Naive thymus-derived CD8-positive, alpha-beta T cell (primary cell): ENCODE data around the gene THSD4. TPM values are rescaled to one million over a fixed set of nuclear protein-coding genes. Genes with fewer than 3 reads are reported as not detected.

Experiments used
- ATAC-seq, 2 donors: fragments of 150-1000 bp; cut with Tn5 transposase in 1 of 2; sonication (Bioruptor Pico), chemical (Tn5 transposase) in 1 of 2; 1 replicate in 1 of 2; 2 replicates in 1 of 2; pipeline ENCODE4 v1.10.0; 2021; ENCODE audit warnings: mild to moderate bottlenecking in 2 of 2, moderate library complexity in 2 of 2
- POLR2A ChIA-PET: fragments of 350-600 bp; sonication (Branson Sonifier 250); formaldehyde crosslinking; loops from one replicate; lab custom pipeline; 2021; ENCODE audit warnings: antibody characterized with exemption; lab: Charles Lee
- DNase-seq, 10 donors: peaks; one replicate each; pipeline versions ENCODE4 v3.0.0 to v3.0.0-alpha.2; 2020 to 2022
- H3K27ac Mint-ChIP-seq, 10 donors: one replicate each; pipeline ENCODE4 v1.8.0; 2020 to 2022; ENCODE audit warnings: mild to moderate bottlenecking in 10 of 10, mixed read lengths in 10 of 10, moderate library complexity in 4 of 10, inconsistent platforms in 1 of 10
- H3K27me3 Mint-ChIP-seq, 5 donors: one replicate each; pipeline ENCODE4 v1.8.0; 2021 to 2022; ENCODE audit warnings: mixed read lengths in 5 of 5
- H3K36me3 Mint-ChIP-seq, 3 donors: one replicate each; pipeline ENCODE4 v1.8.0; 2020 to 2022; ENCODE audit warnings: mixed read lengths in 3 of 3, mild to moderate bottlenecking in 2 of 3, inconsistent platforms in 1 of 3
- H3K4me1 Mint-ChIP-seq, 4 donors: one replicate each; pipeline ENCODE4 v1.8.0; 2021 to 2022; ENCODE audit warnings: mixed read lengths in 4 of 4
- H3K4me3 Mint-ChIP-seq, 10 donors: one replicate each; pipeline ENCODE4 v1.8.0; 2020 to 2022; ENCODE audit warnings: mild to moderate bottlenecking in 10 of 10, mixed read lengths in 10 of 10, moderate library complexity in 6 of 10, inconsistent platforms in 1 of 10
- H3K9me3 Mint-ChIP-seq, 9 donors: one replicate each; pipeline ENCODE4 v1.8.0; 2020 to 2022; ENCODE audit warnings: mixed read lengths in 9 of 9, mild to moderate bottlenecking in 3 of 9, inconsistent platforms in 1 of 9, moderate library complexity in 1 of 9
- polyA plus RNA-seq, 3 donors: library from polyadenylated mRNA; unstranded; fragments of 300-500 nt; fragmentation: Illumina TruSeq; gene quantifications; one replicate each; pipeline ENCODE4 v1.2.3, GENCODE V29; 2021
- total RNA-seq, 8 experiments: library from RNA in 2 of 8; stranded (reverse) in 2 of 8; gene quantifications; one replicate each; pipeline ENCODE4 v1.2.3 and lab custom pipeline; 2021 to 2026

Gene THSD4
- total and polyA plus RNA-seq, 5 experiments from 2014 or later, result not detected

GRCh38 chr15:71476823-71477222 is 361.6 kb downstream of the THSD4 start:
- Mint-ChIP-seq H3K4me1 (no peaks in the 10 kb centered on the region), H3K4me3 (no peak overlapping the region), H3K27ac (no peak overlapping the region), H3K9me3 (no peaks in the 10 kb centered on the region), H3K36me3 (no peaks in the 10 kb centered on the region), H3K27me3 (peaks cover 0 to 21% (median 5%) of the 10 kb centered on the region in 5 donors)
- DNase-seq (no peak), ATAC-seq (no peak)
- POLR2A ChIA-PET, result no interaction called here

DNA sequence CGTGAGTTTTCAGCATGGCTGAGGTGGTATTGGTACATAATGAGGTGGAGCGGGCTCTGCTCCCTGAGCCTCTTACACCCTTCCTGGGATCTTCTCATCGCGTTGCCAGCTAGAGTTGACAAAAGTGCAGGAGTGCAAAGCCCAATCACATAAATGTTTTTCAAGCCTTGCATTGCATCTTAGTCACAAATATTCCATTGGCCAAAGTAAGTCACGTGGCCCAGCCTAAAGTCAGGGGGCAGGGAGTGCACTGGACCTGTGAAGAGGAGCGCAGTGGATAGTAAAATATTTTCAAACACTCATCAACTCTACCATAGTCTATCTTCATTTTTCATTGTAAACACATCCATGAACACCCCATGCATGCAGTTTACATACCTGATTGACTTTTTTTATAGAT is 365.3 kb downstream of the THSD4 start:
- no peaks in the 10 kb centered on the region for H3K4me1 Mint-ChIP-seq
- no peaks in the 10 kb centered on the region for H3K36me3 Mint-ChIP-seq
- no peak overlapping the region for H3K27ac Mint-ChIP-seq
- ATAC-seq (no peak), DNase-seq (no peak)
- peaks cover 4 to 19% (median 9%) of the 10 kb centered on the region in 5 donors for H3K27me3 Mint-ChIP-seq
- no peaks in the 10 kb centered on the region for H3K9me3 Mint-ChIP-seq
- POLR2A ChIA-PET, result no interaction called here
- no peak overlapping the region for H3K4me3 Mint-ChIP-seq

DNA sequence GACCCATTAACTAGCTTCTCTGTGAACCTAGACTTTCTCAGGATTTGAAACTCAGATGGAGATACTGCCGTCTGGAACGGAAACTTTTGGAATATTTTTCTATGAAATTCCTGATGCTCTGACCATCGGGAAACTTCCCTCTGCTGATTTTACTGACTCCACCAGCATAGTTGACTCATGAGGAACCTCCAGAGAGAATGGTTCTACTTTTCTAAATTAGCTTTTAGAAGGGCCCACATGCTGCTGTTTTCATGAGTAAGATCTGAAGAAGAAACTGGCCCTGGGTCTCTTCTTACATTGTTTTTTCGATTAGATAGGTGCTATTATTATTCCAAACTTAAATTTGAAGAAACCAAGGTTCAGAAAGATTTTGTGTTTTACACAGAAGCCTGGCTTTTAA is 368.8 kb downstream of the THSD4 start:
- Mint-ChIP-seq H3K9me3 (peaks cover 0 to 3% (median 0%) of the 10 kb centered on the region in 9 donors), H3K36me3 (no peaks in the 10 kb centered on the region)
- DNase-seq, result no peak

DNA sequence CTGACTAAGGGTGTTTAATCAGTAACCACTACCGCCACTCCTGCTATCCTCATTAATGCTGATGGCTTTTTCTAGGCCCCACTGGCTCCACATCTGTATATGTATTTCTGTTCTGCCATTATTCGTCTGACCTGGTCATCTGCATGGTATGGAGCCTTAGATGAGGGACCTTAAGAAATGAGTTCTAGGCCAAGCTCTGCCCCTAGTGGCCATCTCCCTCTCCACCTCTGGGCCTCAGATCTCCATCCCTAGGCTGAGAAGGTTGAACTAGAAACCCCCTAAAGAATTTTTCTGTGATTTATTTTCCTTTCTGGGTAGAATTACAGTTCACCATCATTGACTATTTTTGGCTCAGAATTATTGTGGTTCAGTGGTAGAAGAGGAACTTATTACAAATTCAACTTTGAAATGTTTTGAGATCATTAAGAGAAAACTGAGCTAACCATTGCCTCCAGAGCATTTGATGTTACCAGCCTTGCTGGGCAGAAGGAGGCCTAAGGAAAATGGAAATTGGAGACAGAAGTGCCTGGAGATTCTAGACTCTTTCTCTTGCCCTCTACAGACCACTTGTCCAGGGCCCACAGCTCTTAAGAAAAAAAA is 369.9 kb downstream of the THSD4 start:
- Mint-ChIP-seq H3K27me3 (peaks cover 7 to 14% (median 9%) of the 10 kb centered on the region in 5 donors), H3K4me3 (no peak overlapping the region), H3K9me3 (peaks cover 0 to 3% (median 0%) of the 10 kb centered on the region in 9 donors), H3K36me3 (no peaks in the 10 kb centered on the region), H3K4me1 (no peaks in the 10 kb centered on the region), H3K27ac (no peak overlapping the region)
- DNase-seq (no peak), ATAC-seq (no peak)
- POLR2A ChIA-PET, result no interaction called here

More for the DNA sequence above, 368.8 kb downstream of the THSD4 start:
- no peaks in the 10 kb centered on the region for H3K4me1 Mint-ChIP-seq
- H3K27ac Mint-ChIP-seq, result no peak overlapping the region
- POLR2A ChIA-PET, result no interaction called here
- H3K27me3 Mint-ChIP-seq, result peaks cover 5 to 14% (median 9%) of the 10 kb centered on the region in 5 donors
- H3K4me3 Mint-ChIP-seq, result no peak overlapping the region
- ATAC-seq, result no peak

- Mint-ChIP-seq H3K27ac (no peak overlapping the region), H3K4me1 (no peaks in the 10 kb centered on the region), H3K9me3 (peaks cover 0 to 3% (median 0%) of the 10 kb centered on the region in 9 donors), H3K36me3 (no peaks in the 10 kb centered on the region), H3K4me3 (no peak overlapping the region), H3K27me3 (peaks cover 0 to 11% (median 10%) of the 10 kb centered on the region in 5 donors)
- no peak for ATAC-seq
- DNase-seq, result no peak
- POLR2A ChIA-PET, result no interaction called here
Observed at GRCh38 chr15:71489570-71489969, 374.3 kb downstream of the THSD4 start.

- ATAC-seq, result no peak
- no peak overlapping the region for H3K27ac Mint-ChIP-seq
Observed at GRCh38 chr15:71493526-71493925, 378.3 kb downstream of the THSD4 start.

DNA sequence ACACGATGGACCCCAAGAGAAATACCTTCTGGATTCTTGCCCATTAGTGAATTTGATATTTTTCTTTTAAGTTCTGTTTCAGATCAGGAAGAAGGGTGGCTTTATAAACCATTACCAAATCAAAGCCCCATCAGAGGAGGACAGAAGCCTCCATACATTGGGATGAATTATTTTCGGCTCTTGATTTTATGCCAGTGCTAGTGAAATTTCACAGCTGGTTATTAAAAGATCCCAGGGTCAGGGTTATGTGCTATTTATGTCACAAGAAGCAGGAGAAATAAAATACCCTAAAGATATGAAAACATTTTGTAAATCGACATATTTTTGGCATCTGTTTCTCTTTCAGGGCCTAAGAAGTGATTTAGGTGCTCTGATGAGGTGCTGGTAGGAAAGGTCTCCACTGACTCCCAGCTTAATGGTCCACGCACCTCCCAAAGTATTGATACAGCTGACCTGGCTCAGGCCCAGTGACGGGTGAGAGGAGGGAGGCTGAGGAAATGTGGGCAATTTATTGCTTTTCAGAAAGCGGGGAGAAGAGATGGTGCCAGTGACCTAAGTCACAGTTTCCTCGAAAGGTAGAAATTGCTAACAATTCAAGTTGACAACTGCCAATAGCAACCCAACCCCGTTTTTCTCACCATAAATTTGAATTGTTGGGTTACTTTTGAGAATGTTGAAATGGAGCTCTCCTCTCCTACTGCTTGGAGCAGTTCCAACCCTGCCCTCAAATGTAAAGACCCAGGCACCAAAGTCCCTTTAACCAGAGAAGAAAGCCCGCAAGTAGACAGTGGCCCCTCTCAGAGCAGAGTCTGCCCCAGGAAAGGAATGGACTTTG is 379.5 kb downstream of the THSD4 start:
- no peak for ATAC-seq
- H3K9me3 Mint-ChIP-seq, result peaks cover 0 to 5% (median 0%) of the 10 kb centered on the region in 9 donors
- no peak overlapping the region for H3K27ac Mint-ChIP-seq

More at GRCh38 chr15:71493526-71493925, 378.3 kb downstream of the THSD4 start:
- peaks cover 0 to 12% (median 5%) of the 10 kb centered on the region in 5 donors for H3K27me3 Mint-ChIP-seq
- POLR2A ChIA-PET, result no interaction called here
- no peaks in the 10 kb centered on the region for H3K4me1 Mint-ChIP-seq
- H3K4me3 Mint-ChIP-seq, result no peak overlapping the region
- H3K36me3 Mint-ChIP-seq, result no peaks in the 10 kb centered on the region
- H3K9me3 Mint-ChIP-seq, result peaks cover 0 to 2% (median 0%) of the 10 kb centered on the region in 9 donors
- no peak for DNase-seq

DNA sequence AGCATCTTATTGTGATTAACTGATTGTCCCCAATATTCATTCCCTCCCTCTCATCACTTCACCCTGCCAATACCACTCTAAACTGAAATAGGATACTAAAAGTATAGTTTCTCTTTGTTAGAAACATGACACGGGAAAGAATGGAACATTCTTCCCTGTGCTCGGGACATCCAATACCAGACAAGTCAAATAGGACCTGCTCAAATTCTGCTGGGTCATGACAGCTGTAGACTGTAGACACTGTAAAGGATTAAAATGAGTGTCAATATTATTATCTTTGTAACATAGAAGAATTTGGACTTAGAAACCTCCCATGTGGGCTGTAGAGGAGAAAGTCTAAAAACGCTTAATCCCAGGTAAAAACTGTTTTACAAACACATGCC is 380.1 kb downstream of the THSD4 start:
- POLR2A ChIA-PET, result no interaction called here
- Mint-ChIP-seq H3K9me3 (peaks cover 0 to 11% (median 4%) of the 10 kb centered on the region in 9 donors), H3K4me3 (no peak overlapping the region), H3K27ac (no peak overlapping the region), H3K36me3 (no peaks in the 10 kb centered on the region), H3K4me1 (no peaks in the 10 kb centered on the region), H3K27me3 (peaks cover 2 to 18% (median 9%) of the 10 kb centered on the region in 5 donors)
- no peak for DNase-seq
- ATAC-seq, result no peak

More for the DNA sequence above, 379.5 kb downstream of the THSD4 start:
- Mint-ChIP-seq H3K27me3 (peaks cover 2 to 13% (median 7%) of the 10 kb centered on the region in 5 donors), H3K36me3 (no peaks in the 10 kb centered on the region), H3K4me1 (no peaks in the 10 kb centered on the region), H3K4me3 (no peak overlapping the region)
- POLR2A ChIA-PET, result no interaction called here
- DNase-seq, result no peak

DNA sequence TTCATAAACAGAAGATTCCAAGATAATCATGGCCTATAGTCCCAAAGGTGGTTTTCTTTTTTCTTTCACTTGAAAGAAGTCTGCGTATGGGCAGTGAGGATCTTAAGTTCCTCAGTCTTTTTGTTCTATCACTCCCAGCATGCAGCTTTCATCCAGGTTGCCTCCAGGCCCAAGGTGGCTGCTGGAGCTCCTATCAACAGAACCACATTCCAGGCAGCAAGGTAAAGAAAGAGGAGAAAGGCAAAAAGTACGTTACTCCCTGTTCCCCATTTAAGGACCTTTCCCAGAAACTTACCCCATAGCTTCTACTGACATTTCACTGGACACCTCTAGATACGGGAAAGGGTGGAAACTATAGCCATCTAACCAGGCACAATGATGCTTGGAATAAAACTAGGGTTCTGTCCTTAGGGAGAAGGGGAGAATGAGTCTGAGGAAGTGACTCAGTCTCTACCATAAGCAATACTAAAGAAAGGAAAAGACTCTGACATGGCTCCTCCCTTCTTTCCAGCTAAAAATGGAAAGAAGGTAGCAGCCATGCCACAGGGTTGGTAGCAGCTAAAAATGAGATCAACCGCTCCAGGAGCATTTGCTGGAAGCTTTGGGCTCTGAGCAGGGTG is 381.2 kb downstream of the THSD4 start:
- DNase-seq (no peak), ATAC-seq (no peak)
- no peak overlapping the region for H3K27ac Mint-ChIP-seq
- H3K4me3 Mint-ChIP-seq, result no peak overlapping the region
- H3K4me1 Mint-ChIP-seq, result no peaks in the 10 kb centered on the region
- POLR2A ChIA-PET, result no interaction called here
- no peaks in the 10 kb centered on the region for H3K36me3 Mint-ChIP-seq
- H3K27me3 Mint-ChIP-seq, result peaks cover 2 to 22% (median 13%) of the 10 kb centered on the region in 5 donors
- peaks cover 0 to 16% (median 6%) of the 10 kb centered on the region in 9 donors for H3K9me3 Mint-ChIP-seq

GRCh38 chr15:71501344-71502076 is 386.2 kb downstream of the THSD4 start:
- Mint-ChIP-seq H3K4me3 (no peak overlapping the region), H3K27ac (no peak overlapping the region), H3K27me3 (peaks cover 12 to 29% (median 17%) of the 10 kb centered on the region in 5 donors), H3K4me1 (no peaks in the 10 kb centered on the region), H3K9me3 (peaks cover 0 to 18% (median 6%) of the 10 kb centered on the region in 9 donors), H3K36me3 (no peaks in the 10 kb centered on the region)
- DNase-seq (no peak), ATAC-seq (no peak)
- POLR2A ChIA-PET, result no interaction called here

DNA sequence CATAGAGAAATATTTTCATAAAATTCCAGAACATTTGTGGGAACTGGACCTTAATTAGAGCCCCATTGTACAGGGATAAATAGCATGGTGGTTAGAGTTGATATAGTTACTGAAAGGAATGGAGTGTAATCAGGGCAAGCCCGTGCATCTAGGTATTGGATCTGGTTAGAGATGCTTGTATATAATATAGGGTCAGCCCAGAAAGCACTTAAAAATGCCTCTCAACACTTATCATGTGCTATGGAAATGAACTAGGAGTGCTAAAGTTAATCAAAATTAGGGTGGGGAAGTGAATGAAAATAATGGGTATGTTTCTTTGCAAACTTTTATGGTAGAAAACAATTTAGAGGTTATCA is 386.8 kb downstream of the THSD4 start:
- Mint-ChIP-seq H3K27ac (no peak overlapping the region), H3K4me1 (no peaks in the 10 kb centered on the region), H3K36me3 (no peaks in the 10 kb centered on the region)

GRCh38 chr15:71505962-71506361 is 390.7 kb downstream of the THSD4 start:
- H3K36me3 Mint-ChIP-seq, result no peaks in the 10 kb centered on the region
- ATAC-seq, result no peak
- H3K27me3 Mint-ChIP-seq, result peaks cover 7 to 27% (median 15%) of the 10 kb centered on the region in 5 donors
- DNase-seq, result no peak
- no peaks in the 10 kb centered on the region for H3K4me1 Mint-ChIP-seq
- POLR2A ChIA-PET, result no interaction called here
- no peak overlapping the region for H3K27ac Mint-ChIP-seq
- H3K4me3 Mint-ChIP-seq, result no peak overlapping the region
- H3K9me3 Mint-ChIP-seq, result peaks cover 0 to 9% (median 0%) of the 10 kb centered on the region in 9 donors

More for the DNA sequence above, 386.8 kb downstream of the THSD4 start:
- DNase-seq (no peak), ATAC-seq (no peak)
- Mint-ChIP-seq H3K4me3 (no peak overlapping the region), H3K27me3 (peaks cover 12 to 32% (median 17%) of the 10 kb centered on the region in 5 donors), H3K9me3 (peaks cover 0 to 18% (median 6%) of the 10 kb centered on the region in 9 donors)
- POLR2A ChIA-PET, result no interaction called here
